Measurements from ENCODE around the gene GAS6. TPM values are rescaled to one million over a fixed set of nuclear protein-coding genes. Genes with fewer than 3 reads are reported as not detected.

GAS6 gene
- total and polyA plus RNA-seq, 9 of the 15 experiments (the other 6 are each of a cell fraction or from before 2014, with no cell fraction given): 0.14 to 9.7 (median 4.7) TPM; not detected in 1

GRCh38 chr13:113904411-113904810 is 40.5 kb upstream of the GAS6 start (continued):
- TF ChIP-seq REST (IDR thresholded peaks at IDR 0.05; ENCODE audit: borderline replicate concordance) (peak; percentile 73), REST (CRISPR knock-in tag; IDR thresholded peaks at IDR 0.05; ENCODE audit: low read depth) (no peak), ZKSCAN1 (IDR thresholded peaks at IDR 0.05; ENCODE audit: low read depth, low read length) (peak; percentile 89)

All from K562 (cell line).